Neural progenitor cell (in vitro differentiated cells): ENCODE measurements around the gene ZNF212.

ENCODE experiments used
- CTCF ChIP-seq: fragments of 200-600 bp; sonication (generic); IDR thresholded peaks from 2 replicates; pipeline ENCODE4 v1.5.1; 2017; ENCODE audit warnings: antibody characterized with exemption, mild to moderate bottlenecking
- EZH2phosphoT487 ChIP-seq: fragments of 200-600 bp; sonication (generic); IDR thresholded peaks from 2 replicates; pipeline ENCODE4 v1.6.1; 2017; ENCODE audit warnings: antibody characterized with exemption

GRCh38 chr7:149300620-149301285 lies 61.3 kb downstream of the ZNF212 start:
- TF ChIP-seq CTCF (no peak), EZH2phosphoT487 (no peak)
